ENCODE measurements around the gene MTARC2.

MTARC2 gene

DNA sequence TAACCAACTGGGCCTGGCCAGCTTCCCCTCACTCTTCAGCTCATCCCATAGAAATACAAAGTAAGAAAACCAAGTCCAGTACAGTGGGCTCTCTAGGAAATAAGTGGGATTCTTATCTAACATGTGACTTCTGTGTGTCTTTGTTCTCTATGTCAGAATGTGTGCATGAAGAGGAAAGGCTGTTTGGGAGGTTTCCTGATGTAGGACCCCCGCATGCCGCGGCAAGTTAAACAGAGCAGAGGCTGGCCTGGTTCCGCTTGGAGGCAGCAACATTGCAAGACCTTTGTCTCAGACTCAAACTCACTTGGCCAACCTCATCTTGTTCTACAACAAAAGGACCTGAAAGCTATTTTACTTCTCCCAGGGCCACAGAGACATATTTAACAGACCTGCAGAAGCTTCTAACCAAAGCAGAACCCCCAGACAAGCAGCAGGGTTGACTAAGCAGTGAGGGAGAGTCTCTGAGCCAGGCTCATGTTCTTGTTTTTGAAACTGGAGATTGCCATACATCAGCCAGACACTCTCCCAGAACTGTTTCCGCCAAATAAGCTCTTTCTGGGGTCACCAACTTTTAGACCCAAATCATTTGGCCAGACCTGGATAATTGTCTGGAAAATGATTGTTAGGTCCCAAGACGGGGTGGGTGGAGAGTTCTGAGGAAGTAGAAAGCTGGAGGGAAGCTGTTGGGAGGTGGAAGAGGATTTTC lies 6.2 kb downstream of the MTARC2 start:
- no peak overlapping the region for H3K4me3 ChIP-seq (ENCODE audit: low read depth, low read length)
- DNase-seq (ENCODE audit: low read depth) = no peak
- TF ChIP-seq, protein P1, sequence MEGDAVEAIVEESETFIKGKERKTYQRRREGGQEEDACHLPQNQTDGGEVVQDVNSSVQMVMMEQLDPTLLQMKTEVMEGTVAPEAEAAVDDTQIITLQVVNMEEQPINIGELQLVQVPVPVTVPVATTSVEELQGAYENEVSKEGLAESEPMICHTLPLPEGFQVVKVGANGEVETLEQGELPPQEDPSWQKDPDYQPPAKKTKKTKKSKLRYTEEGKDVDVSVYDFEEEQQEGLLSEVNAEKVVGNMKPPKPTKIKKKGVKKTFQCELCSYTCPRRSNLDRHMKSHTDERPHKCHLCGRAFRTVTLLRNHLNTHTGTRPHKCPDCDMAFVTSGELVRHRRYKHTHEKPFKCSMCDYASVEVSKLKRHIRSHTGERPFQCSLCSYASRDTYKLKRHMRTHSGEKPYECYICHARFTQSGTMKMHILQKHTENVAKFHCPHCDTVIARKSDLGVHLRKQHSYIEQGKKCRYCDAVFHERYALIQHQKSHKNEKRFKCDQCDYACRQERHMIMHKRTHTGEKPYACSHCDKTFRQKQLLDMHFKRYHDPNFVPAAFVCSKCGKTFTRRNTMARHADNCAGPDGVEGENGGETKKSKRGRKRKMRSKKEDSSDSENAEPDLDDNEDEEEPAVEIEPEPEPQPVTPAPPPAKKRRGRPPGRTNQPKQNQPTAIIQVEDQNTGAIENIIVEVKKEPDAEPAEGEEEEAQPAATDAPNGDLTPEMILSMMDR (IDR thresholded peaks at IDR 0.05; ENCODE audit: control insufficient read depth, extremely low read depth, insufficient read depth) = no peak

DNA sequence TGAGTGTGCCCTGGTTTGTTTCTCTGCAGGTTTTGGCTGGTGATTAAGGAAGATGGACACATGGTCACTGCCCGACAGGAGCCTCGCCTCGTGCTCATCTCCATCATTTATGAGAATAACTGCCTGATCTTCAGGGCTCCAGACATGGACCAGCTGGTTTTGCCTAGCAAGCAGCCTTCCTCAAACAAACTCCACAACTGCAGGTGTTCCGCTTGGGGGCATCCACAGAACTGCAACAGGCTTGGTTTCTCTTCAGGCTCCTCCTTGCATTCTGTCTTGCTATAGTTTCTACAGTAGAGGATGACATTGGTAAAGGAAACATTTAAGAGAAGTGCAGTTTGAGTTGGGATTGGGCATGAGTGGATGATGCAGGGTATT lies 6.8 kb downstream of the MTARC2 start:
- DNase-seq (ENCODE audit: low read depth) = no peak
- TF ChIP-seq, protein P1 (IDR thresholded peaks at IDR 0.05; ENCODE audit: control insufficient read depth, extremely low read depth, insufficient read depth) = no peak
- H3K4me3 ChIP-seq (ENCODE audit: low read depth, low read length) = no peak overlapping the region

DNA sequence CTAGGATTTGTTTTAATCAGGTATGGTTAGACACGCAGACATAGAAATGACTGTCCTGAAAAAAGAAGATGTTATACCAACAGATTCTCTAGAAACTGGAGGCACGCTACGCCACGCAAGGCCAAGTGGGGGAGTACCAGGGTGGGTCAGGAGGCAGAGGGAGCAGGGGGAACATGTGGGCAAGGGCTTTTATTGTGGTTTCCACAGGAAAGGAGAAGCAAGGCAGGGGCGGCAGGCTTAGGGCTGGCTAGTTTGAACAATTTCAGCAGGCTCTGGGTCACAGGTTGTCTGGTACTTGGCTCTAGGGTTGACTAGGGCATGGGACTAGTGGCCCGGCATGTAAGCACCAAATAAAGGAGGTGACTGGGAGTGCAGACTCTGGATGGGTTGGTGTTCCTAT lies 7.2 kb downstream of the MTARC2 start:
- no peak for DNase-seq (ENCODE audit: low read depth)
- H3K4me3 ChIP-seq (ENCODE audit: low read depth, low read length) = no peak overlapping the region
- TF ChIP-seq, protein P1 (IDR thresholded peaks at IDR 0.05; ENCODE audit: control insufficient read depth, extremely low read depth, insufficient read depth) = no peak

DNA sequence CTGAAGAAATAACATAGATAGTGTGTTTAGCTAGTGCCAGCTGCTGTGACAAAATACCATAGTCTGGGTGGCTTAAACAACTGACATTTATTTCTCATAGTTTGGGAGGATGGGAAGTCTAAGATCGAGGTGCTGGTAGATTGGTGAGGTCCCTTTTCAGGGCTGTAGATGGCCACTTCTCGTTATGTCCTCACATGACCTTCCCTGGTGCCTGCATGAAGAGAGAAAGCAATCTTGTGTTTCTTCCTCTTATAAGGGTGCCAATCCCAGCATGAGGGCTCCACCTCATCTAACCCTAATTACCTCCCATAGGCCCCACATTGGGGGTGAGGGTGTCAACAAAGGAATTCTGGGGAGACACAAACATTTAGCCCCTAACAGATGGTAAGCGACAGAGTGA lies 9.3 kb downstream of the MTARC2 start:
- TF ChIP-seq, protein P1 (IDR thresholded peaks at IDR 0.05; ENCODE audit: control insufficient read depth, extremely low read depth, insufficient read depth) = no peak
- DNase-seq (ENCODE audit: low read depth) = no peak
- H3K4me3 ChIP-seq (ENCODE audit: low read depth, low read length) = no peak overlapping the region

DNA sequence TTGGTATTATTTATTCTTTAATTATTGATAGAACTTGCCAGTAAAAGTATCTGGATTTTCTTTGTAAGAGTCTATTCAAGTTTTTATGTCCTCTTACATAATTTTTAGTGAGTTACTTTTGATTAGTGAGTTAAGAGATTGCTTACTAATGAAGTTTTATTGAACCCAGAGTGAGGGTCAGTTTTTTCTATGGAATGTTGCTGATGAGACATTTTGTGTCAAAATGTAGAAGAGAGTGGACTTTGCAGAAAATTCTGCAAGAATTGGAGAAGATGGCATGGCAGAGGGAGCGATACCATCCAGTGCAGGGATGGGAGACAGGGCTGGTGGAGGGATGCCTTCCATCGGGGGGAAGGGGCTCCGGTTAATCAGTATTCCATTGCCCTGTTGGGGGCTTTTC lies 11.0 kb downstream of the MTARC2 start:
- H3K4me3 ChIP-seq (ENCODE audit: low read depth, low read length) = no peak overlapping the region
- TF ChIP-seq, protein P1 (IDR thresholded peaks at IDR 0.05; ENCODE audit: control insufficient read depth, extremely low read depth, insufficient read depth) = no peak
- DNase-seq (ENCODE audit: low read depth) = no peak

DNA sequence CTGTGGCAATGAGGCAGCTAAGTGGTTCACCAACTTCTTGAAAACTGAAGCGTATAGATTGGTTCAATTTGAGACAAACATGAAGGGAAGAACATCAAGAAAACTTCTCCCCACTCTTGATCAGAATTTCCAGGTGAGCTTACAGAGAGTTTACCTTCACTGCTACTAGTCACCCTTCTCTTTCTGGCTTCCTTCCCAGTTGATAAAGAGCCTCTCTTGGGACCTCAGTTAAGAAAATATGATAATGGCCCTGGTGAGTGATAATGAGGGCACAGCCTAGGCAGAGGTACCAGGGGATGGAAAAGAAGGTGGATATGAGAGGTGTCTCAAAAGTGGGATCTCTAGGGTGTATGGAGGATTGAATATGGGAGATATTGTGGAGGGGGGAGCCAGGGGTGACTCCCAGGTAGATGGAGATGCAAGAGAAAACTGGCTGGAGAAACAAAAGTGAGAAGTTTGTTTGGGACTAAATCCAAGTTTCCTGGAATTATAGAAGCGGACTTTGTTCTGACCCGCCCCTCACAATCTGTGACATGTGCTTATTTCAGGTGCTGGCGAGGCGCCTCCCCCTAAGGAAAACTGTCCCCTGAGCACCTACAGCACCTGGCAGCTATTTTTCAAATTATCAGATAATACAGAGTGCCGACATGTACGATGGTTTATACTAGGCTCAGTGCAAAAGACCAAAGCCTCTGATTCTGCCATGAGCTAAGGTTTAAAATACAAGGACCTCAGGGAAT lies 13.7 kb downstream of the MTARC2 start:
- no peak for DNase-seq (ENCODE audit: low read depth)
- H3K4me3 ChIP-seq (ENCODE audit: low read depth, low read length) = no peak overlapping the region
- TF ChIP-seq, protein P1 (IDR thresholded peaks at IDR 0.05; ENCODE audit: control insufficient read depth, extremely low read depth, insufficient read depth) = no peak

Data from LNCaP clone FGC (cell line).